IMR-90 (cell line): ENCODE data around the gene CCL27. TPM values are rescaled to one million over a fixed set of nuclear protein-coding genes. Genes with fewer than 3 reads are reported as not detected.

Experiments
- ATAC-seq: fragments of 200-7000 bp; cut with Tn5 transposase; 2 replicates; pipeline ENCODE4 v1.9.1; 2020; ENCODE audit warnings: low read depth, mild to moderate bottlenecking, moderate library complexity
- BruUV-seq: library from RNA; stranded (reverse); fragments of 400-500 nt; replicated peaks from 2 replicates; lab custom pipeline; 2021; lab: Mats Ljungman, UMichigan
- CTCF ChIA-PET: fragments of 300-600 bp; formaldehyde crosslinking; extraction: SDS; loops from one replicate; lab custom pipeline; 2021; ENCODE audit warnings: antibody characterized with exemption; lab: Yijun Ruan, JAX
- POLR2A ChIA-PET: fragments of 300-600 bp; sonication (Branson Sonifier 250); formaldehyde crosslinking; loops from one replicate; lab custom pipeline; 2022; ENCODE audit warnings: antibody characterized with exemption; ENCODE audit not compliant: unreplicated experiment; lab: Charles Lee
- DNase-seq: peaks from one replicate; pipeline ENCODE4 v3.0.0; 2013
- H2AFZ ChIP-seq: replicated peaks from 2 replicates; pipeline ENCODE3; 2013; ENCODE audit warnings: low read length, mild to moderate bottlenecking; ENCODE audit not compliant: poor library complexity
- H2AK5ac ChIP-seq: 2 replicates; pipeline ENCODE4 v1.6.1; 2013; ENCODE audit warnings: low read depth, low read length, inconsistent platforms
- H2AK9ac ChIP-seq: replicated peaks from 2 replicates; pipeline ENCODE3; 2013; ENCODE audit warnings: mild to moderate bottlenecking, low read depth, low read length, moderate library complexity; ENCODE audit not compliant: poor library complexity
- H2BK120ac ChIP-seq: 2 replicates; pipeline ENCODE4 v1.6.1; 2013; ENCODE audit warnings: low read depth, low read length, inconsistent platforms
- H2BK15ac ChIP-seq: 3 replicates; pipeline ENCODE4 v1.6.1; 2013; ENCODE audit warnings: low read depth, low read length, inconsistent platforms
- H2BK20ac ChIP-seq: 2 replicates; pipeline ENCODE4 v1.6.1; 2013; ENCODE audit warnings: low read depth, mild to moderate bottlenecking, inconsistent platforms, low read length, moderate library complexity
- H2BK5ac ChIP-seq: 2 replicates; pipeline ENCODE4 v1.6.1; 2013; ENCODE audit warnings: mild to moderate bottlenecking, low read depth, low read length, inconsistent platforms; ENCODE audit not compliant: poor library complexity, severe bottlenecking
- H3K14ac ChIP-seq: replicated peaks from 2 replicates; pipeline ENCODE4 v1.6.1; 2013; ENCODE audit warnings: low read depth, low read length, inconsistent platforms
- H3K18ac ChIP-seq: 2 replicates; pipeline ENCODE4 v1.6.1; 2013; ENCODE audit warnings: low read depth, low read length, control low read depth
- H3K23ac ChIP-seq: 2 replicates; pipeline ENCODE4 v1.6.1; 2013; ENCODE audit warnings: low read depth, low read length, inconsistent platforms
- H3K27ac ChIP-seq: 2 replicates; pipeline ENCODE4 v1.5.1; 2013; ENCODE audit warnings: mild to moderate bottlenecking, control low read depth, low read length; ENCODE audit not compliant: insufficient read depth
- H3K27me3 ChIP-seq: 2 replicates; pipeline ENCODE4 v1.6.1; 2013; ENCODE audit warnings: low read length; ENCODE audit not compliant: control insufficient read depth, insufficient read depth
- H3K36me3 ChIP-seq: 2 replicates; pipeline ENCODE4 v1.6.1; 2013; ENCODE audit warnings: low read length, mixed read lengths; ENCODE audit not compliant: control insufficient read depth, insufficient read depth
- H3K4ac ChIP-seq: 2 replicates; pipeline ENCODE4 v1.6.1; 2013; ENCODE audit warnings: low read depth, low read length, inconsistent platforms
- H3K4me1 ChIP-seq: 2 replicates; pipeline ENCODE4 v1.6.1; 2013; ENCODE audit warnings: low read length, mixed read lengths; ENCODE audit not compliant: control insufficient read depth, insufficient read depth
- H3K4me2 ChIP-seq: 2 replicates; pipeline ENCODE4 v1.6.1; 2013; ENCODE audit warnings: low read depth, mild to moderate bottlenecking, control low read depth, low read length, moderate library complexity
- H3K4me3 ChIP-seq: 2 replicates; pipeline ENCODE4 v1.5.1; 2013; ENCODE audit warnings: low read depth, mild to moderate bottlenecking, control low read depth, low read length, moderate library complexity; ENCODE audit not compliant: insufficient read depth
- H3K56ac ChIP-seq: 2 replicates; pipeline ENCODE4 v1.6.1; 2013; ENCODE audit warnings: low read length, inconsistent platforms; ENCODE audit not compliant: insufficient read depth; ENCODE audit errors: extremely low read depth
- H3K79me1 ChIP-seq, 2 experiments: 2 replicates each; pipeline ENCODE4 v1.6.1; 2013; ENCODE audit warnings: low read length in 2 of 2, inconsistent platforms in 1 of 2, low read depth in 1 of 2
- H3K9ac ChIP-seq: 2 replicates; pipeline ENCODE4 v1.6.1; 2013; ENCODE audit warnings: low read depth, low read length, control low read depth
- H3K9me1 ChIP-seq: 2 replicates; pipeline ENCODE4 v1.6.1; 2013; ENCODE audit warnings: low read length, inconsistent platforms; ENCODE audit not compliant: insufficient read depth
- H3K9me3 ChIP-seq: 2 replicates; pipeline ENCODE4 v1.6.1; 2013; ENCODE audit warnings: low read length; ENCODE audit not compliant: control insufficient read depth, insufficient read depth
- H4K20me1 ChIP-seq: 2 replicates; pipeline ENCODE4 v1.6.1; 2013; ENCODE audit warnings: low read length, inconsistent platforms; ENCODE audit not compliant: insufficient read depth
- H4K5ac ChIP-seq: 2 replicates; pipeline ENCODE4 v1.6.1; 2013; ENCODE audit warnings: mild to moderate bottlenecking, low read depth, low read length, control low read depth
- H4K8ac ChIP-seq, 2 experiments: 2 replicates each; pipeline ENCODE4 v1.6.1; 2013; ENCODE audit warnings: low read depth in 2 of 2, low read length in 2 of 2, control low read depth in 1 of 2, inconsistent platforms in 1 of 2
- H4K91ac ChIP-seq: 2 replicates; pipeline ENCODE4 v1.6.1; 2013; ENCODE audit warnings: low read depth, low read length, inconsistent platforms; ENCODE audit not compliant: insufficient read depth
- BHLHE40 ChIP-seq: fragments of 150-350 bp; IDR thresholded peaks from 2 replicates; pipeline ENCODE4 v1.6.1; 2016; ENCODE audit warnings: mild to moderate bottlenecking, low read depth, low read length
- CEBPB ChIP-seq: IDR thresholded peaks from 2 replicates; pipeline ENCODE4 v1.6.1; 2012; ENCODE audit warnings: low read depth, low read length, improper control_type of control experiment
- CHD1 ChIP-seq: IDR thresholded peaks from 2 replicates; pipeline ENCODE4 v1.6.1; 2012; ENCODE audit warnings: low read depth, low read length, improper control_type of control experiment
- FOS ChIP-seq: fragments of 150-350 bp; IDR thresholded peaks from 2 replicates; pipeline ENCODE4 v1.6.1; 2016; ENCODE audit warnings: low read depth, low read length
- MAFK ChIP-seq: IDR thresholded peaks from 2 replicates; pipeline ENCODE4 v1.6.1; 2012; ENCODE audit warnings: low read depth, low read length, improper control_type of control experiment
- MAZ ChIP-seq: IDR thresholded peaks from 2 replicates; pipeline ENCODE4 v1.6.1; 2012; ENCODE audit warnings: low read depth, mild to moderate bottlenecking, low read length, improper control_type of control experiment, moderate library complexity, borderline replicate concordance
- MXI1 ChIP-seq: IDR thresholded peaks from 2 replicates; pipeline ENCODE4 v1.6.1; 2012; ENCODE audit warnings: low read depth, mild to moderate bottlenecking, low read length, moderate library complexity, borderline replicate concordance
- NFE2L2 ChIP-seq: fragments of 150-350 bp; IDR thresholded peaks from 2 replicates; pipeline ENCODE4 v1.6.1; 2016; ENCODE audit warnings: low read depth, mild to moderate bottlenecking, low read length
- POLR2A ChIP-seq: IDR thresholded peaks from 2 replicates; pipeline ENCODE4 v1.6.1; 2012; ENCODE audit warnings: mild to moderate bottlenecking, low read depth, low read length
- RAD21 ChIP-seq: IDR thresholded peaks from 2 replicates; pipeline ENCODE4 v1.6.1; 2012; ENCODE audit warnings: low read length, improper control_type of control experiment
- RCOR1 ChIP-seq: IDR thresholded peaks from 2 replicates; pipeline ENCODE4 v1.6.1; 2012; ENCODE audit warnings: mild to moderate bottlenecking, low read length, improper control_type of control experiment; ENCODE audit not compliant: insufficient replicate concordance
- RFX5 ChIP-seq: IDR thresholded peaks from 2 replicates; pipeline ENCODE4 v1.8.0; 2012; ENCODE audit warnings: low read depth, mild to moderate bottlenecking, low read length, moderate library complexity
- SMC3 ChIP-seq: fragments of 150-350 bp; IDR thresholded peaks from 2 replicates; pipeline ENCODE4 v1.6.1; 2016; ENCODE audit warnings: low read depth, mild to moderate bottlenecking, antibody characterized with exemption, low read length, moderate library complexity
- WGBS, 2 experiments: methylation state at CpG; one replicate each; pipeline versions ENCODE4 v1.1.5 to v1.1.7; 2013; ENCODE audit warnings: missing lambda C conversion rate in 2 of 2; ENCODE audit not compliant: insufficient read length in 1 of 2; ENCODE audit errors: extremely low coverage in 2 of 2; 5-methylcytosine and 5-hydroxymethylcytosine counted together
- dilution Hi-C: fragments of 300-500 bp; cut with HindIII; formaldehyde crosslinking; loops from one replicate; pipeline ENCODE4 v1.14.3; 2018; ENCODE audit warnings: low sequenced_read_pairs; ENCODE audit not compliant: unreplicated experiment
- in situ Hi-C: fragments of 300-500 bp; cut with MboI; formaldehyde crosslinking; loops from 3 replicates; pipeline ENCODE4 v1.14.3; 2019; ENCODE audit warnings: low sequenced_read_pairs, inconsistent platforms, mixed read lengths
- intact Hi-C: fragments of 100-400 bp; cut with micrococcal nuclease; formaldehyde crosslinking; loops from 2 replicates; pipeline ENCODE4 v1.10.0; 2022
- polyA plus RNA-seq, 3 experiments: library from polyadenylated mRNA; depleted of rRNA; stranded (reverse); fragments of >200 nt; gene quantifications; 2 replicates each; pipeline ENCODE4 v1.2.3, GENCODE V29; 2012; ENCODE audit warnings: low replicate concordance in 1 of 3
- total RNA-seq: library from RNA; depleted of rRNA; stranded (reverse); fragments of >200 nt; gene quantifications from 2 replicates; pipeline ENCODE4 v1.2.3, GENCODE V29; 2012
- TF ChIP-seq, protein P1 (sequence below): conservative IDR thresholded peaks from 2 replicates; pipeline ENCODE4 v1.5.1; 2012; ENCODE audit warnings: mild to moderate bottlenecking, low read depth, low read length, improper control_type of control experiment
- TF ChIP-seq, protein P2 (sequence below): fragments of 150-350 bp; IDR thresholded peaks from 2 replicates; pipeline ENCODE4 v1.6.1; 2016; ENCODE audit warnings: low read depth, mild to moderate bottlenecking, low read length, moderate library complexity, borderline replicate concordance
- TF ChIP-seq, protein P3 (sequence below): fragments of 150-350 bp; IDR thresholded peaks from 2 replicates; pipeline ENCODE4 v1.6.1; 2017; ENCODE audit warnings: mild to moderate bottlenecking, antibody characterized with exemption, low read length, low read depth

The CCL27 gene
- total and polyA plus RNA-seq, 2 of the 4 experiments (the other 2 are of a cell fraction) = 0.18 to 0.26 TPM

DNA sequence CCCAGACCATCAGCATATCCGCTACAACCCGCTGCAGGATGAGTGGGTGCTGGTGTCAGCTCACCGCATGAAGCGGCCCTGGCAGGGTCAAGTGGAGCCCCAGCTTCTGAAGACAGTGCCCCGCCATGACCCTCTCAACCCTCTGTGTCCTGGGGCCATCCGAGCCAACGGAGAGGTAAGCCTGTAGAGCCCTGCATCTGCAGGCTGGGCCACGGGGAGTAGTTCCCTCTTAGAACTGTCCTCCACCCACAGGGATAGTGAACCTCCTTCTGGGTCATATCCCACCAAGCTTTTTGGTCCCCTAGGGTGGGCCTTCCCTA is 15.4 kb downstream of the CCL27 start:
- Histone ChIP-seq H3K4me3 (peak overlapping the region; percentile 76), H3K27me3 (no peaks in the 10 kb centered on the region), H3K27ac (peak overlapping the region; percentile 82), H3K9ac (peak overlapping the region; percentile 86), H3K36me3 (peaks cover 16% of the 10 kb centered on the region), H3K4me1 (peaks cover 18% of the 10 kb centered on the region), H3K14ac (peak overlapping the region; percentile 55), H3K9me1 (peaks cover 20% of the 10 kb centered on the region), H2BK20ac (no peak overlapping the region), H2AK5ac (peak overlapping the region; percentile 29; the same call in 1 of the 2 replicates), H3K4ac (peak overlapping the region; percentile 73), H4K91ac (peak overlapping the region; percentile 10; the same call in 1 of the 2 replicates), H3K4me2 (peak overlapping the region; percentile 89), H3K79me1 (peaks cover 15 to 35% of the 10 kb centered on the region in 2 experiments), H4K20me1 (no peaks in the 10 kb centered on the region), H2BK15ac (no peak overlapping the region), H2AK9ac (peak overlapping the region; percentile 93), H2AFZ (peak overlapping the region; percentile 99), H4K5ac (no peak overlapping the region), H3K56ac (peak overlapping the region; percentile 59; the same call in 1 of the 2 replicates), H4K8ac (peak overlapping the region; percentile 80 to 85; a peak in 3 of 4 replicates), H3K18ac (no peak overlapping the region; the same call in 1 of the 2 replicates), H3K9me3 (no peaks in the 10 kb centered on the region), H3K23ac (peak overlapping the region; percentile 37), H2BK5ac (peak overlapping the region; percentile 67), H2BK120ac (no peak overlapping the region)
- WGBS, 2 experiments = 0% methylated on average over 2 of the region's 8 CpGs; no CpG with 5 or more reads in 1 of the 2 experiments
- POLR2A ChIA-PET = interaction anchor here (1.5 kb wide), 1 partner anchor 9 kb away, joined by 10 read pairs; the partner anchor contains the start of gene SIGMAR1
- TSS peak; percentile 42 for BruUV-seq
- in situ Hi-C loops = no loop called here
- CTCF ChIA-PET = interaction anchor here (0.9 to 1.6 kb wide), 4 partner anchors 9 to 56 kb away, joined by 3 to 6 read pairs (median 4); no protein-coding TSS in a partner anchor
- intact Hi-C loops = loop anchor here (2.0 kb wide), 1 partner anchor 56 kb away; no protein-coding TSS in a partner anchor
- TF ChIP-seq, protein P1, sequence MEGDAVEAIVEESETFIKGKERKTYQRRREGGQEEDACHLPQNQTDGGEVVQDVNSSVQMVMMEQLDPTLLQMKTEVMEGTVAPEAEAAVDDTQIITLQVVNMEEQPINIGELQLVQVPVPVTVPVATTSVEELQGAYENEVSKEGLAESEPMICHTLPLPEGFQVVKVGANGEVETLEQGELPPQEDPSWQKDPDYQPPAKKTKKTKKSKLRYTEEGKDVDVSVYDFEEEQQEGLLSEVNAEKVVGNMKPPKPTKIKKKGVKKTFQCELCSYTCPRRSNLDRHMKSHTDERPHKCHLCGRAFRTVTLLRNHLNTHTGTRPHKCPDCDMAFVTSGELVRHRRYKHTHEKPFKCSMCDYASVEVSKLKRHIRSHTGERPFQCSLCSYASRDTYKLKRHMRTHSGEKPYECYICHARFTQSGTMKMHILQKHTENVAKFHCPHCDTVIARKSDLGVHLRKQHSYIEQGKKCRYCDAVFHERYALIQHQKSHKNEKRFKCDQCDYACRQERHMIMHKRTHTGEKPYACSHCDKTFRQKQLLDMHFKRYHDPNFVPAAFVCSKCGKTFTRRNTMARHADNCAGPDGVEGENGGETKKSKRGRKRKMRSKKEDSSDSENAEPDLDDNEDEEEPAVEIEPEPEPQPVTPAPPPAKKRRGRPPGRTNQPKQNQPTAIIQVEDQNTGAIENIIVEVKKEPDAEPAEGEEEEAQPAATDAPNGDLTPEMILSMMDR = no peak
- TF ChIP-seq RFX5 (no peak), RCOR1 (no peak), SMC3 (no peak), MXI1 (no peak), BHLHE40 (no peak), CHD1 (no peak), CEBPB (no peak), MAFK (no peak), POLR2A (no peak), MAZ (no peak), NFE2L2 (no peak), RAD21 (no peak), FOS (no peak)
- TF ChIP-seq, protein P2, sequence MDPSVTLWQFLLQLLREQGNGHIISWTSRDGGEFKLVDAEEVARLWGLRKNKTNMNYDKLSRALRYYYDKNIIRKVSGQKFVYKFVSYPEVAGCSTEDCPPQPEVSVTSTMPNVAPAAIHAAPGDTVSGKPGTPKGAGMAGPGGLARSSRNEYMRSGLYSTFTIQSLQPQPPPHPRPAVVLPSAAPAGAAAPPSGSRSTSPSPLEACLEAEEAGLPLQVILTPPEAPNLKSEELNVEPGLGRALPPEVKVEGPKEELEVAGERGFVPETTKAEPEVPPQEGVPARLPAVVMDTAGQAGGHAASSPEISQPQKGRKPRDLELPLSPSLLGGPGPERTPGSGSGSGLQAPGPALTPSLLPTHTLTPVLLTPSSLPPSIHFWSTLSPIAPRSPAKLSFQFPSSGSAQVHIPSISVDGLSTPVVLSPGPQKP = no peak
- TF ChIP-seq, protein P3, sequence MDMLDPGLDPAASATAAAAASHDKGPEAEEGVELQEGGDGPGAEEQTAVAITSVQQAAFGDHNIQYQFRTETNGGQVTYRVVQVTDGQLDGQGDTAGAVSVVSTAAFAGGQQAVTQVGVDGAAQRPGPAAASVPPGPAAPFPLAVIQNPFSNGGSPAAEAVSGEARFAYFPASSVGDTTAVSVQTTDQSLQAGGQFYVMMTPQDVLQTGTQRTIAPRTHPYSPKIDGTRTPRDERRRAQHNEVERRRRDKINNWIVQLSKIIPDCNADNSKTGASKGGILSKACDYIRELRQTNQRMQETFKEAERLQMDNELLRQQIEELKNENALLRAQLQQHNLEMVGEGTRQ = no peak
- dilution Hi-C loops = no loop called here
- no peak for DNase-seq
- no peak for ATAC-seq
